ENCODE results near the gene SELP.

DNA sequence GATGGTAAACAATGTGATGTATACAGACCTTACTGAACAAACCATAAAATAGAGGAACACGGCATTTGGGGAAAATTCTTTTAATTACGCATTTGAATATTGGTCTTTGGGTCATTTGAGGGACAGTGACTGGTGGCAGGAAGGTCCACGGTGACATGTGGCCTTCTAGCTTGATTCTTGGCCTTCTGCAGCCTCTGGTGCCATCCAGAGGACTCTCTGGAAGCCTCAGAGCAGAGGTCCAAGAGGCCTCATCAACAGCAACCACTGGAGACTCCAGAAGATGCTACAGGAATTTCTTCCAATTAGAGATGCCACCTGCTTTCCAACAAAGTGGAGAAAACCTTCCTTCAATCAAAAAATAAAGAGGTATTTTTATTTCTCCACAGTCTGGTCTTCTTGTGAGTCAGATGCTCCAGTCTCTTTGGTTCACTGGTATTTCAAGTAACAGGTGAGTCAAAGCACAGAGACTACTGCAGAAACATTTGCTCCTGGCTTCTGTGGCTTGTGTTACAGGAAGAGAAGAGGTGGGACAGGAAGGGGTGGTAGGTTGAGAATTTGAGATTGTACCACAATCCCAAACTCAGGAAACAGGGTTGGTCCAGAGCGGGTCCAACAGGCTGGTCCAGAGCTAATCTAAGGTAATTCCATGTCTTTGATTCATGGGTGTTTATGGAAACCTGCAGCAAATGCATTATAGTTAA lies 41.0 kb downstream of the SELP start:
- TF ChIP-seq POLR2AphosphoS5 (IDR thresholded peaks at IDR 0.05): no peak
- TF ChIP-seq, protein P1, sequence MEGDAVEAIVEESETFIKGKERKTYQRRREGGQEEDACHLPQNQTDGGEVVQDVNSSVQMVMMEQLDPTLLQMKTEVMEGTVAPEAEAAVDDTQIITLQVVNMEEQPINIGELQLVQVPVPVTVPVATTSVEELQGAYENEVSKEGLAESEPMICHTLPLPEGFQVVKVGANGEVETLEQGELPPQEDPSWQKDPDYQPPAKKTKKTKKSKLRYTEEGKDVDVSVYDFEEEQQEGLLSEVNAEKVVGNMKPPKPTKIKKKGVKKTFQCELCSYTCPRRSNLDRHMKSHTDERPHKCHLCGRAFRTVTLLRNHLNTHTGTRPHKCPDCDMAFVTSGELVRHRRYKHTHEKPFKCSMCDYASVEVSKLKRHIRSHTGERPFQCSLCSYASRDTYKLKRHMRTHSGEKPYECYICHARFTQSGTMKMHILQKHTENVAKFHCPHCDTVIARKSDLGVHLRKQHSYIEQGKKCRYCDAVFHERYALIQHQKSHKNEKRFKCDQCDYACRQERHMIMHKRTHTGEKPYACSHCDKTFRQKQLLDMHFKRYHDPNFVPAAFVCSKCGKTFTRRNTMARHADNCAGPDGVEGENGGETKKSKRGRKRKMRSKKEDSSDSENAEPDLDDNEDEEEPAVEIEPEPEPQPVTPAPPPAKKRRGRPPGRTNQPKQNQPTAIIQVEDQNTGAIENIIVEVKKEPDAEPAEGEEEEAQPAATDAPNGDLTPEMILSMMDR (IDR thresholded peaks at IDR 0.05): no peak
- TF ChIP-seq POLR2A (IDR thresholded peaks at IDR 0.05): no peak
